Activated naive CD4-positive, alpha-beta T cell treated with anti-CD3 and anti-CD28 coated beads, Interleukin-2, amount 50 U/mL, for 24 hours (primary cell): Measurements from ENCODE around the gene C1orf167.

ENCODE experiments used
- H3K27ac Mint-ChIP-seq: one replicate; pipeline ENCODE4 v1.8.0; 2021; ENCODE audit warnings: mild to moderate bottlenecking, mixed read lengths
- H3K27me3 Mint-ChIP-seq: one replicate; pipeline ENCODE4 v1.8.0; 2021; ENCODE audit warnings: mixed read lengths
- H3K36me3 Mint-ChIP-seq: one replicate; pipeline ENCODE4 v1.8.0; 2021; ENCODE audit warnings: mixed read lengths
- H3K4me1 Mint-ChIP-seq: one replicate; pipeline ENCODE4 v1.8.0; 2021; ENCODE audit warnings: mixed read lengths
- H3K4me3 Mint-ChIP-seq: one replicate; pipeline ENCODE4 v1.8.0; 2021; ENCODE audit warnings: mild to moderate bottlenecking, mixed read lengths
- H3K9me3 Mint-ChIP-seq: one replicate; pipeline ENCODE4 v1.8.0; 2021; ENCODE audit warnings: mixed read lengths

C1orf167 gene

DNA sequence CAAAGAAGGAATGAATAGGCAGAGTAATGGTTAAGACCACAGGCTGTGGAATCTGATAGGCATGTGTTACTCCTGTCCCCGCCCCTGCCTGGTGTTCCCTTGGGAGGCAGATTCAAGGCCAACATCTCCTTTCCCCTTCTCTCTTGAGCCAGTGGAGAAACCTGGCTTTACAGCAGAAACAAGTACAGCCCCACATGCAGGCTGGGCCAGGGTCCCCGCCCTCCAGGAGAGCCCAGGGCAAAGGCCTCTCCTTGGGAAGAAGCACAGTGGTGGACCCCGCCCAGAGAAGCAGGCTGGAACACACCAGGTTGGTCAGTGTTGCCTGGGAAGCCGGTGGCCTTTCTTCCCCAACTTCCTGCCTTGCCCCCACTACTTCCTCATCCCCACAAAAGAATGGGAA lies 6.8 kb downstream of the C1orf167 start:
- Mint-ChIP-seq H3K27me3 (peaks cover 1% of the 10 kb centered on the region), H3K4me1 (no peaks in the 10 kb centered on the region), H3K36me3 (no peaks in the 10 kb centered on the region), H3K4me3 (no peak overlapping the region), H3K27ac (no peak overlapping the region), H3K9me3 (no peaks in the 10 kb centered on the region)

DNA sequence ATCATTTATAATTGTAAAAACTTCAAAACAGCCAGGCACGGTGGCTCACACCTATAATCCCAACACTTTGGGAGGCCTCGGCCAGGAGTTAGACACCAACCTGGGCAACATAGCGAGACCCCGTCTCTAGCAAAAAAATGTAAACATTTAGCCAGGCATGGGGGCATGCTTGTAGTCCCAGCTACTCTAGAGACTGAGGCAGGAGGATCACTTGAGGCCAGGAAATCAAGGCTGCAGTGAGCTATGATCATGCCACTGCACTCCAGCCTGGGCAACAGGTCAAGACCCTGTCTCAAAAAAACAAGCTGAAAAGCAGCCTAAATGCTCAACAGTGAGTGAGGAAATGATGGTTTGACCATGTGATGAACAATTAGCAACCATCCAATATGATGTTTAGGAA lies 7.3 kb downstream of the C1orf167 start:
- no peak overlapping the region for H3K27ac Mint-ChIP-seq
- H3K36me3 Mint-ChIP-seq, result no peaks in the 10 kb centered on the region
- H3K9me3 Mint-ChIP-seq, result no peaks in the 10 kb centered on the region
- H3K27me3 Mint-ChIP-seq, result no peaks in the 10 kb centered on the region
- H3K4me3 Mint-ChIP-seq, result no peak overlapping the region
- H3K4me1 Mint-ChIP-seq, result no peaks in the 10 kb centered on the region

DNA sequence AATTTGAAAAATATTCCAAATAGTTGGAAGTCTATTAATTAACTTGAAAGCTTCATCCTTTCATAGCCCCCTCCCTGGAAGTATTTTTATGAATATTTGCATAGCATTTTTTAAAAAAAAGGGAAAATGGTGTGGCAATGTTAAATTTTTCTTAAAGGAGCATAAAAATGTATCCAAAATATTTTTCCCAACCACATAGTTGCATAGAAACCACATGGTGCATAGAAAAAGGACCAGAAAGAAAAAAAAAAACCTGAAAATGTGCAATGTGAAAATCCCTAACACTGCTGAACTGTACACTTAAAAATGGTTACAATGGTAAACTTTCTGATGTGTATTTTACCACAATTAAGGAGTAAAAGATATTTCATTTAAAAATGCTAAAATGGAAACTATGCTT lies 8.0 kb downstream of the C1orf167 start:
- Mint-ChIP-seq H3K4me3 (no peak overlapping the region), H3K4me1 (no peaks in the 10 kb centered on the region), H3K27me3 (no peaks in the 10 kb centered on the region), H3K36me3 (no peaks in the 10 kb centered on the region), H3K9me3 (no peaks in the 10 kb centered on the region), H3K27ac (no peak overlapping the region)

DNA sequence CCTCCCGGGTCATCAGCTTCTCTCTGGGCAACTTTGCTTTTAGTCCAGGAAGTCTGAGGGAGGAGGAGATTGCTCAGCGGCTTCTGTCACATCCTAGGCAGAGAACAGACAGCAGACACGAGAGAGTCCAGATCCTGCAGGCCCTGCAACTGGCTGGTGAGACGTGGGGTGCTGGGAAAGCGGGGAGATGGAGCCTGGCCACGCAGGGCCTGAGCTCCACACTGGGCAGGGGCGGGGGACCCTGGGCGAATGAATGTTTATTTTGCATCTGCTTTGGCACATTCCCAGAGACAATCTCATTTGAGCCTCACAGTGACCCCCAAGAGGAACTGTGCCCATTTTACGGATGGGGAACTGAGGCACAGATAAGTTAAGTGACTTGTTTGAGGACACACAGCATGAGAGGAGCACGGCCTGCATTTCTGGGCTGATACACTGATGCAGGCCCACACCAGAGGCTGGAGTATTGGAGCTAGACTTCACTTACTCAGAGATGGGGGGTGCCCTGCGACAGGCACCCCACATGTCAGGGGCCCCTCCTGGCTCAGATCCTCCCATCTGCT lies 9.6 kb downstream of the C1orf167 start:
- Mint-ChIP-seq H3K9me3 (no peaks in the 10 kb centered on the region), H3K27ac (no peak overlapping the region), H3K27me3 (no peaks in the 10 kb centered on the region), H3K4me1 (no peaks in the 10 kb centered on the region), H3K4me3 (no peak overlapping the region), H3K36me3 (no peaks in the 10 kb centered on the region)

DNA sequence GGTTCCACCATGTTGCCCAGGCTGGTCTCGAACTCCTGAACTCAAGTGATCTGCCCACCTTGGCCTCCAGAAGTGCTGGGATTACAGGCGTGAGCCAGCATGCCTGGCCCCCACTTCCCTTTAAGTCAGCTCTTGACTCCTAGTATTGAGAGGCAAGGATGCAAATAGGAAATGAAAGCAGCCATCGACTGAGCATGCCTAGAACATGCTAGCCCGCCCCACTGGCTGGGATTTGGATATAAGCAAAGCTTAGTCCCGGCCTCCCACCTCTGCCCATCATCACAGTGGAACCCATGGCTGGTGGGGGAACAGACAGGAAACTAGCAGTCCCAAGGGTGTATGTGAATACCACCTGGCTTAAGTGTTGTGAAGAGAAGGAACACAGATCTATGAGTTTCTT lies 10.5 kb downstream of the C1orf167 start:
- H3K27me3 Mint-ChIP-seq, result no peaks in the 10 kb centered on the region
- H3K4me3 Mint-ChIP-seq, result no peak overlapping the region
- H3K9me3 Mint-ChIP-seq, result no peaks in the 10 kb centered on the region
- no peaks in the 10 kb centered on the region for H3K4me1 Mint-ChIP-seq
- no peaks in the 10 kb centered on the region for H3K36me3 Mint-ChIP-seq
- no peak overlapping the region for H3K27ac Mint-ChIP-seq

DNA sequence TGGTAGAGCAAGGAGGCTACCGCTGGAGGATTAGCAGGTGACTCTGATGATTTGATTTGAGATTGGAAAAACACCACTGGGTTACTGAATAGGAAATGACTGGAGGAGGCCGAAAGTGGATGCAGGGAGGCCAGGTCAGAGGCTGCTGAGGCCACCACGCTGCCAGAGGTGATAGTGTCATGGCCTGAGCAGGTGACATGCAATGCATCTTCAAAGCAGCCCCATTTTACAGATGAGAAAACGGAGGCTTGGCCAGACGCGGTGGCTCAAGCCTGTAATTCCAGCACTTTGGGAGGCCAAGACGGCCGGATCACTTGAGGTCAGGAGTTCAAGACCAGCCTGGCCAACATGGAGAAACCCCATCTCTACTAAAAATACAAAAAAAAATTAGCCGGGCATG lies 12.8 kb downstream of the C1orf167 start:
- H3K27ac Mint-ChIP-seq, result no peak overlapping the region
- H3K27me3 Mint-ChIP-seq, result no peaks in the 10 kb centered on the region
- H3K4me3 Mint-ChIP-seq, result no peak overlapping the region
- H3K36me3 Mint-ChIP-seq, result no peaks in the 10 kb centered on the region
- no peaks in the 10 kb centered on the region for H3K4me1 Mint-ChIP-seq
- H3K9me3 Mint-ChIP-seq, result no peaks in the 10 kb centered on the region

DNA sequence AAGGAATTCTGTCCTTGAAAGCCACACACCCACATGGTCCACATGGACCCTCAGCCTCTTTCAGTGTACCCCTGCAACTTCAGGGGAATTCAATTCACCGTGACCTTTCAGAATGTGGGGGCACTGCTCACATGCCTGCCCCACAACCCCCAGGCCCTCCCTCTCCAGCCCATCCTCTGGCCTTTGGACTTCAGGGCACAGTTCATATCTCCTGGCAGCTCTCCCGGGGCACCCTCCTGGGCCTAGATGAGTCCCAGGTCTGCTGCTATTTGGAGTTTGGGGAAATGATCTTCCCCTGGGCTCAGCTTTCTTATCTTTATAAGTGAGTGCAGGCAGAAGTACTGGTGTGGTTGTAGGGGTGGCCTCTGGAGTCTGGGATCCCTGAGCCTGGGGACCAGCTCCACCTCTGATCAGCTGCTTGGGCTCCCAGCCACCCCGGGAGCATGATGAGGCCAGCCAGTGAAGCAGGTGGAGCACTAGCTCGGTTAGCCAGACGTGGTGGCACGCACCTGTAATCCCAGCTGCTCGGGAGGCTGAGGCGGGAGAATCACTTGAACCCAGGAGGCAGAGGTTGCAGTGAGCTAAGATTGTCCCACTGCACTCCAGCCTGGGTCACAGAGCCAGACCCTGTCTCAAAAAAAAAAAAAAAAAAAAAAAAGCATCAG lies 15.8 kb downstream of the C1orf167 start:
- H3K9me3 Mint-ChIP-seq, result no peaks in the 10 kb centered on the region
- no peak overlapping the region for H3K27ac Mint-ChIP-seq
- H3K4me1 Mint-ChIP-seq, result no peaks in the 10 kb centered on the region
- H3K27me3 Mint-ChIP-seq, result no peaks in the 10 kb centered on the region
- no peak overlapping the region for H3K4me3 Mint-ChIP-seq
- H3K36me3 Mint-ChIP-seq, result no peaks in the 10 kb centered on the region

DNA sequence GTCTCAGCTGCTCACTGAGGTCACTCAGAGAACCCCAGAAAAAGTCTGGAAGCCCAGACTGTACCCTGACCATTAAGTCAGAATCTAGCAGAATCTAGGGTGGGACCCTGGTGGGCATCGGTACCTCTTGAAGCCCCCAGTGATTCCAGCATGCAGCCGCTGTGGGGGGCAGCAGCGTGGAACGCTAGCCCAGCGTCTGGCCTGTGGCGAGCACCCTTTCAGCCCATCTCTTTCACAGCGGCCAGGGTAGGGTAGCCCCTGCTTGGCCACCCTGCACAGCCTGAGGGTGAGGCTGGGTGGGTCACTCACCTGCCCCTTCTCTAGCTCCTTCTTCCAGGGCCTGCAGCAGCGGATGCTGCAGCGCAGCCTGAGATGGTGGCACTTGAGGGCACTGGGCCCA lies 16.3 kb downstream of the C1orf167 start:
- H3K9me3 Mint-ChIP-seq, result no peaks in the 10 kb centered on the region
- no peak overlapping the region for H3K4me3 Mint-ChIP-seq
- H3K36me3 Mint-ChIP-seq, result no peaks in the 10 kb centered on the region
- no peaks in the 10 kb centered on the region for H3K27me3 Mint-ChIP-seq
- no peak overlapping the region for H3K27ac Mint-ChIP-seq
- no peaks in the 10 kb centered on the region for H3K4me1 Mint-ChIP-seq

DNA sequence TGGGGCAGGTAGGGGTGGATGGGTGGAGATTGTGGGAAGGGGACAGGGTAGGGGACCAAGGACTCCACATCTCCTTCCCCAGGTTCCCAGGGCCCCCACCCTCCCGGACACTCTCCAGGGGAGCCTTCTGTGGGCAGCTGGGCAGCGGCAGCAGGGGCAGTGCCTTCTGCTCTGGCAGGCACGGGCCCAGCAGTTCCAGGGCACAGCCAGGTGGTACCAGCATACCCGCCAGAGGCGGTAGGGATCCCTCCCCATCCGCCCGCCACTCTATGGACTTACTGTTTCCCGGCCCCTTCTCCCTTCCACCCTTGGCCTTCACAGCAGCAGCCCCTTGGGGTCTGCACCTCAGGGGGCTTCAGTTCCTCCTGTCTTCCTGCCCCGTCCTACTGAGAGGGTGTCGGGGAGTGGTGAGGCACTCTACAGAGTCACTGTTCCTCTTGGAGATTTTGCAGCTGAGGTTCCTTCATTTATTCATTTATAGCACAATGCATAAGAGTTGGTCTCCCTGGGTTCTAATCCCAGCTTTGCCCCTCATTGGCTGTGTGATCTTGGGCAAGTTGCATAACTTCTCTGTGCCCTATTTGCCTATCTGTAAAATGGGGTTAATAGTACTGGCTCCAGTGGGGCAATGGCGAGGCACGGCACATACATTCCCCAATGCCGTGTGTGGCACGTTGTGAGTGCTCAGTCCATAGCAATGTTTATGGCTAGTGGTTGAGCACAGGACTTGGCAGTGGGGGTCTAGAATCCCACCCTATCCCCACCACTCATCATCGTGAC lies 17.0 kb downstream of the C1orf167 start:
- Mint-ChIP-seq H3K4me3 (no peak overlapping the region), H3K27me3 (no peaks in the 10 kb centered on the region), H3K27ac (no peak overlapping the region), H3K9me3 (no peaks in the 10 kb centered on the region), H3K36me3 (no peaks in the 10 kb centered on the region), H3K4me1 (no peaks in the 10 kb centered on the region)

DNA sequence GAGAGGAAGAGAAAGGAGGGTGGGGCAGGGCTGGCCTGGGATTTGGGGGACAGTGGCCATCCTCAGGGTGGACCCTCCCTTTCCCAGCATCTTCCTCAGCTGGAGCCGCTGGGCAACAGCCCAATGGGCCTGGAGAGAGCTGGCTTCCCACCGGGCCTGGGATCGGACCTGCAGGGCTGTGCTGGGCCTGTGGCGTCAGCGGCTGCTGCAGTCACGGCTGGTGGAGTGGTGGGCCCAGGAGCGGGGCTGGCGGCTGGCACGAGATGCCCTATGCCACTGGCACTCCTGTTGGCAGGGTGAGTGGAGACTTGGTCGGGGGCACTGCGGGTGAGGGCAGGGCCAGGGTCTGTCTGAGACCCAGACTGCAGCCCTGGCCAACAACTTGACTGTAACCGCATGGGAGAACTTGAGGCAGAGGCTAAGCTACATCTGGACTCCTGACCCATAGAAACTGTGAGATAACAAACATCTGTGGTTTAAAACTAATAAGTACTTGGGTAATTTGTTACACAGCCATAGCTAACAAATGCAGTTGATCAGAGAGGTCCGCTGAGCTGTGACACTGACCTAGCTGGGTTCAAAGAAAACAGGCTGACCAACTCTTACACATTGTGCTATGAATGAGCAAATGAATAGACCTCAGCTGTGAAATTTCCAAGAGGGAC lies 17.9 kb downstream of the C1orf167 start:
- no peaks in the 10 kb centered on the region for H3K27me3 Mint-ChIP-seq
- no peak overlapping the region for H3K27ac Mint-ChIP-seq
- no peak overlapping the region for H3K4me3 Mint-ChIP-seq
- H3K36me3 Mint-ChIP-seq, result no peaks in the 10 kb centered on the region
- no peaks in the 10 kb centered on the region for H3K4me1 Mint-ChIP-seq
- no peaks in the 10 kb centered on the region for H3K9me3 Mint-ChIP-seq

DNA sequence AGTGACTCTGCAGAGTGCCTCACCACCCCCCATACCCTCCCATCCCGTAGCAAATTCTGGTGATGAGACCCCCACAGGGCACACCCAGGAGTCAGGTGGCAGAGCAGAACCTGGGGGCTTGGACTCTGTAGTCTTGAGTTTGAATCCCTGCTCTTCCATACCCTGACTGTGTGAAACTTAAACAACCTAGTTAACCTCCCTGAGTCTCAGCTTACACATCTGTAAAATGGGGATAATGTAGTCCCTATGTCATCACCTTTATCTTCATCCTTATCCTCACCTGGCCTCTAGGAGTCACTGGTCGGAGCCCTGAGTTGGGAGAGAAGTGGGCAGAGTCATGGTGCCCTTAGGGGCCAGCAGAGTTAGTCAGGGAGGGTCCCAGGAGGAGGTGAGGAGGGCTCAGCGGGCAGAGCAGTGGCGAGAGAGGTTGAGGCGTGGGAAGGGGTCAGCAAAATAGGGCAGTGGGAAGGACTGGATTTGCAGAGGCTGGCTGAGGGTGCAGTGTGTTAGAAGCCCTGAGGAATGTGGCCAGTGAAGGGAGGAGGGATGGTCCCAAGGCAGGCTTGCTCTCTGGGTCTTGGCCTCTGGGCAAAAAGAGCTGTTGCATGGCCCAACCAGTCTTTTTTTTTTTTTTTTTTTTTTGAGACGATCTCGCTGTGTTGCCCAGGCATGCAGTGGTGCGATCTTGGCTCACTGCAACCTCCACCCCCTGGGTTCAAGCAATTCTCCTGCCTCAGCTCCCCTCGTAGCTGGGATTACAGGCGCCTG lies 18.6 kb downstream of the C1orf167 start:
- H3K36me3 Mint-ChIP-seq, result no peaks in the 10 kb centered on the region
- H3K4me1 Mint-ChIP-seq, result peaks cover 3% of the 10 kb centered on the region
- no peaks in the 10 kb centered on the region for H3K9me3 Mint-ChIP-seq
- no peak overlapping the region for H3K27ac Mint-ChIP-seq
- no peak overlapping the region for H3K4me3 Mint-ChIP-seq
- no peaks in the 10 kb centered on the region for H3K27me3 Mint-ChIP-seq

DNA sequence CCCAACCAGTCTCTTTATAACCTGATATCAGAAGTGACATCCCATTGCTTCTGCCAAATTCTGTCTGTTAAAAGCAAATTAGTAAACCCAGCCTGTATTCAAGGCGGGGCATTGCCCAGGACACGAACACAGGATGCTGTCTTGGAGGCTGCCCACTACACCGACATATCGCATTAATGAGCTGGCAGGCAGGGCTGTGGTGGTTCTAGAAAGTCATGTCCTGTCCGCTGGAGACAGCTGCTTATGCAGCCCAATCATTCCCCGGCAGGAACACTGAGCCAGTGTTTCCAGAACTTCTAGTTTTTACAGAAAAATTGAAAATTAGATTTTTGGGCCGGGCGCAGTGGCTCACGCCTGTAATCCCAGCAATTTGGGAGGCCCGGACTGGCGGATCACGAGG lies 19.3 kb downstream of the C1orf167 start:
- Mint-ChIP-seq H3K4me1 (peaks cover 3% of the 10 kb centered on the region), H3K9me3 (no peaks in the 10 kb centered on the region), H3K36me3 (no peaks in the 10 kb centered on the region), H3K27ac (no peak overlapping the region), H3K4me3 (no peak overlapping the region), H3K27me3 (no peaks in the 10 kb centered on the region)

DNA sequence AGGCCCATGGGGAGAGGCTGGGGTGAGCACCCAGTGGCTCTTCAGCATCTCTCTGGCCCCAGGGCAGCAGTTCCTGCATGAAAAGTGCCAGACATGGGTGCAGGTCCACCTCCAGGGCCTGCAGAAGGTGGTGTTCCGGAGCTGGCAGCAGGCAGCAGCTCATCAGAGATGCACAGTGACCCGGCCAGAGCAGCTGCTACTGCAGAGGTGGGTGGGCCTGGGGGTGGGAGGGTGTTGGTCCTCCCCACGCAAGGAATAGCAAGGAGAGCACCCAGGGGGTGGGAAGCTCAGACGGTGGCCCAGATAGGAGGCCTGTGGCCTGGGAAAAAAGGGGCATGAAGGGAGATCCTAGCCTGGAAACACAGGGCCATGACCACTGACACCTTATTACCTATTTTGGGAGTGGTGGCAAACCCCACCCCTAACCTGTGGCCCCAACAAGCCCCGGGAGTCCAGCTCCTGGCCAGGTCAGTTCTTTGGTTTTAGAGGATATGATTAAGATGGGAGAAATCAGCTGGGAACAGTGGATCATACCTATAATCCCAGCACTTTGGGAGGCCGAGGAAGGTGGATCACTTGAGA lies 20.2 kb downstream of the C1orf167 start:
- Mint-ChIP-seq H3K36me3 (no peaks in the 10 kb centered on the region), H3K9me3 (no peaks in the 10 kb centered on the region), H3K4me3 (no peak overlapping the region), H3K4me1 (peaks cover 3% of the 10 kb centered on the region), H3K27me3 (no peaks in the 10 kb centered on the region), H3K27ac (no peak overlapping the region)

DNA sequence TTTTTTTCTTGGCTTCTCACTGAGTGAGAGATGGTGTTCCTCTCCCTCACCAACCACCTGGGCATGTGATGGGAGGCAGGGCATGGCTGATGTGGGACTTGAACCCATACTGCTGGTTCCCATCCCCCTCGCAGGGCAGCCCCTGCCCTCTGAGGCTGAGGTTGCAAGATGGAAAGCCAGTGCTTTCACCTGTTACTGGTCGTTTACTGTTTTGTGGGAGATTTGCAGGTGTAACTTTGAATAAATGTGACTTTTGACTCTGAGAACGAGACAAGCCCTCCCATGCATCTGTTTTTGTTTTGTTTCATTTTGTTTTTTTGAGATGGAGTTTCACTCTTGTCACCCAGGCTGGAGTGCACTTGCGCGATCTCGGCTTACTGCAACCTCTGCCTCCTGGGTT lies 21.6 kb downstream of the C1orf167 start:
- Mint-ChIP-seq H3K9me3 (no peaks in the 10 kb centered on the region), H3K27ac (no peak overlapping the region), H3K4me1 (peaks cover 3% of the 10 kb centered on the region), H3K36me3 (no peaks in the 10 kb centered on the region), H3K4me3 (no peak overlapping the region), H3K27me3 (no peaks in the 10 kb centered on the region)

DNA sequence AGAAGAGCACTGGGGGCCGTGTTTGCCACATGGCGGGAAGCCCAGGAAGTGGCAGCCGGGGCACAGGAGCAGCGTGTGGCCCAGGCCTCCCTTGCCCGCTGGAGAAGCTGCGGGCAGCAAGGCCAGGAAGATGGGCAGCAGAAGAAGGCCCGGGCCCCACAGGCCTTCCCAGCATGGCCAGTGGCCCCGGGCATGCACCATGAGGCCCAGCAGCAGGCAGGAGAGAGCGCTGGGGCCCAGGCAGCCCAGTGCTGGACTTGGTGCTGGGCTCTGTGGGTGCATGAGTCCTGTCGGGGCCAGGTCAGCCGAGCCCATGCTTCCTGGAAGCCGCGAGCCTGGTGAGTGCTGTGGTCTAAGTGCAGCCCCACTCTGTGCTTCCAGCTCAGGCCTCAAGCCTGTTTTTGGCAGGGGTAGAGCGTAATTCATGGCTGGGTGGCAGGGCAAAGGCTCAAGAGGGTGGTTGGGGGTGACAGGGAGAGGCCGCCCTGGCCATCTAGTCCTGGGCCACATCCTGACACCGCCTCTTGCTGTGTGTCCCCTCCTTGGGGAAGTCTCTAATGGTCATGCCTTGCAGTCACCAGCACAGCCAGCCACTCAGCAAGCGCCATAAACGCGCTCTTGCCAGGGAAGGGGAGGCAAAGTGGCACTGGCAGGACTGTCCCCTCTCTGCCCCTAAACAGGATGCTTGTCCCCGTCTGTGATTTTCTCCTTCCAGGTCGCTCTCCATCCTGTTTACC lies 22.4 kb downstream of the C1orf167 start:
- no peak overlapping the region for H3K27ac Mint-ChIP-seq
- H3K36me3 Mint-ChIP-seq, result no peaks in the 10 kb centered on the region
- peaks cover 3% of the 10 kb centered on the region for H3K4me1 Mint-ChIP-seq
- no peaks in the 10 kb centered on the region for H3K9me3 Mint-ChIP-seq
- H3K4me3 Mint-ChIP-seq, result no peak overlapping the region
- H3K27me3 Mint-ChIP-seq, result no peaks in the 10 kb centered on the region
